ENCODE measurements around the gene ZNF304. TPM values are rescaled to one million over a fixed set of nuclear protein-coding genes. Genes with fewer than 3 reads are reported as not detected.

ZNF304 gene
- polyA plus RNA-seq (7.4 to 8.1 TPM (median 7.7 TPM) in 3 replicates), polyA minus RNA-seq (6.7 to 15.4 TPM (median 15.0 TPM) in 3 replicates)
- polyA plus RNA-seq (2011; ENCODE audit: low read depth): 1.2 TPM
- 2.9 and 5.4 TPM in 2 replicates for polyA plus RNA-seq (2011; cell fraction: cytosol; rRNA removed)
- polyA plus RNA-seq (2011; cell fraction: nucleus; rRNA removed): 11.6 and 12.8 TPM in 2 replicates
- 5.7 and 6.3 TPM in 2 replicates for polyA plus RNA-seq (2012; ENCODE audit: low replicate concordance)
- polyA minus RNA-seq (2011; cell fraction: cytosol; rRNA and poly(A)+ RNA removed): 7.3 TPM
- polyA minus RNA-seq (2011; cell fraction: nucleus; rRNA and poly(A)+ RNA removed): 12.0 and 17.7 TPM in 2 replicates

- no peaks in the 10 kb centered on the region for H3K27me3 ChIP-seq (ENCODE audit: control insufficient read depth, extremely low read depth, insufficient read depth, low read length)
- peaks cover under 1 to 14% of the 10 kb centered on the region in 2 experiments for H3K36me3 ChIP-seq (ENCODE audit: control insufficient read depth in 2 of 2, extremely low read depth in 1 of 2, insufficient read depth in 2 of 2, low read length in 2 of 2)
- peak; percentile 59 for DNase-seq (ENCODE audit: low read depth, low spot score)
- peak within 1 kb of the TSS; percentile 63 to 86 (median 72) for H3K4me3 ChIP-seq (ENCODE audit: control insufficient read depth in 2 of 3, extremely low read depth in 1 of 3, insufficient read depth in 2 of 3, low read depth in 1 of 3, low read length in 3 of 3)
- FAIRE-seq: peak; percentile 92
- TF ChIP-seq EZH2 (IDR thresholded peaks at IDR 0.05; ENCODE audit: low read length) (no peak), CTCF (optimal IDR thresholded peaks at IDR 0.05 in 1 of 3, IDR thresholded peaks at IDR 0.05 in 1 of 3, conservative IDR thresholded peaks at IDR 0.05 in 1 of 3; ENCODE audit: extremely low read depth in 1 of 3, insufficient read depth in 2 of 3, low read length in 3 of 3) (no peak)
- H3K9ac ChIP-seq (ENCODE audit: control insufficient read depth, extremely low read depth, insufficient read depth, low read length): peak within 1 kb of the TSS; percentile 85
- dilution Hi-C loops (cut with MboI; ENCODE audit: extremely low pct_ligation_motif_present, low sequenced_read_pairs): no loop called here
- no peaks in the 10 kb centered on the region for H3K9me1 ChIP-seq (ENCODE audit: control insufficient read depth, extremely low read depth, insufficient read depth, low read length)
- no peaks in the 10 kb centered on the region for H3K9me3 ChIP-seq (ENCODE audit: control insufficient read depth, low read depth, low read length)
- peak within 1 kb of the TSS; percentile 74 for H3K27ac ChIP-seq (ENCODE audit: control insufficient read depth, insufficient read depth, low read length)
- H3K79me2 ChIP-seq (ENCODE audit: control insufficient read depth, insufficient read depth, low read length): peaks cover 36% of the 10 kb centered on the region
- peak within 1 kb of the TSS; percentile 96 for H3K4me2 ChIP-seq (ENCODE audit: control insufficient read depth, extremely low read depth, insufficient read depth, low read depth, low read length)
- peak within 1 kb of the TSS; percentile 99 for H2AFZ ChIP-seq (ENCODE audit: control insufficient read depth, low read length)
- no peaks in the 10 kb centered on the region for H4K20me1 ChIP-seq (ENCODE audit: control insufficient read depth, extremely low read depth, insufficient read depth, low read length)
- H3K4me1 ChIP-seq (ENCODE audit: control insufficient read depth, extremely low read depth, insufficient read depth, low read length): peaks cover 13% of the 10 kb centered on the region
These were observed at the start of gene ZNF304 for GRCh38 chr19:57350877-57351805. Gene ZNF304 (plus strand): TSS chr19:57351271. CDS start chr19:57351665, 394 bp downstream.

- peaks cover 13% of the 10 kb centered on the region for H4K20me1 ChIP-seq (ENCODE audit: control insufficient read depth, extremely low read depth, insufficient read depth, low read length)
- H3K27ac ChIP-seq (ENCODE audit: control insufficient read depth, insufficient read depth, low read length): peak overlapping the region; percentile 82
- H3K36me3 ChIP-seq (ENCODE audit: control insufficient read depth in 2 of 2, extremely low read depth in 1 of 2, insufficient read depth in 2 of 2, low read length in 2 of 2): peaks cover 0 to 18% of the 10 kb centered on the region in 2 experiments
- peaks cover 47% of the 10 kb centered on the region for H3K4me1 ChIP-seq (ENCODE audit: control insufficient read depth, extremely low read depth, insufficient read depth, low read length)
- DNase-seq (ENCODE audit: low read depth, low spot score) (peak; percentile 90), FAIRE-seq (peak; percentile 98)
- H3K27me3 ChIP-seq (ENCODE audit: control insufficient read depth, extremely low read depth, insufficient read depth, low read length): no peaks in the 10 kb centered on the region
- peak overlapping the region; percentile 55 for H3K4me2 ChIP-seq (ENCODE audit: control insufficient read depth, extremely low read depth, insufficient read depth, low read depth, low read length)
- no peaks in the 10 kb centered on the region for H3K9me3 ChIP-seq (ENCODE audit: control insufficient read depth, low read depth, low read length)
- peak overlapping the region; percentile 40 for H3K9ac ChIP-seq (ENCODE audit: control insufficient read depth, extremely low read depth, insufficient read depth, low read length)
- dilution Hi-C loops (cut with MboI; ENCODE audit: extremely low pct_ligation_motif_present, low sequenced_read_pairs): no loop called here
- peaks cover 10% of the 10 kb centered on the region for H3K9me1 ChIP-seq (ENCODE audit: control insufficient read depth, extremely low read depth, insufficient read depth, low read length)
- no peak for TF ChIP-seq EZH2 (IDR thresholded peaks at IDR 0.05; ENCODE audit: low read length)
- peak in 1 of 3 experiments; percentile 26 for TF ChIP-seq CTCF (optimal IDR thresholded peaks at IDR 0.05 in 1 of 3, IDR thresholded peaks at IDR 0.05 in 1 of 3, conservative IDR thresholded peaks at IDR 0.05 in 1 of 3; ENCODE audit: extremely low read depth in 1 of 3, insufficient read depth in 2 of 3, low read length in 3 of 3)
- no peak overlapping the region for H2AFZ ChIP-seq (ENCODE audit: control insufficient read depth, low read length)
- H3K4me3 ChIP-seq (ENCODE audit: control insufficient read depth in 2 of 3, extremely low read depth in 1 of 3, insufficient read depth in 2 of 3, low read depth in 1 of 3, low read length in 3 of 3): peak overlapping the region in 1 of 3 experiments; percentile 2
- peaks cover 51% of the 10 kb centered on the region for H3K79me2 ChIP-seq (ENCODE audit: control insufficient read depth, insufficient read depth, low read length)
These were observed 49.0 kb upstream of the ZNF304 start for GRCh38 chr19:57302020-57302465.

Measured in keratinocyte (primary cell).